K562 (cell line): ENCODE results near the gene GDF15. TPM values are rescaled to one million over a fixed set of nuclear protein-coding genes. Genes with fewer than 3 reads are reported as not detected.

ENCODE experiments used
- CBFB ChIP-seq: sonication (generic); formaldehyde crosslinking; IDR thresholded peaks from 2 replicates; pipeline ENCODE4 v1.4.0; 2020; ENCODE audit warnings: mild to moderate bottlenecking, missing genetic modification reagents
- CREM ChIP-seq: IDR thresholded peaks from 2 replicates; pipeline ENCODE4 v1.6.1; 2014; ENCODE audit warnings: antibody characterized with exemption, low read depth
- ELK1 ChIP-seq: sonication (generic); formaldehyde crosslinking; IDR thresholded peaks from 2 replicates; pipeline ENCODE4 v1.8.1; 2022; ENCODE audit warnings: missing genetic modification reagents
- FOXP1 ChIP-seq: sonication (generic); formaldehyde crosslinking; IDR thresholded peaks from 2 replicates; pipeline ENCODE4 v1.8.0; 2022; ENCODE audit warnings: mild to moderate bottlenecking, missing genetic modification reagents
- GATAD2B ChIP-seq: fragments of 450-650 bp; IDR thresholded peaks from 2 replicates; pipeline ENCODE4 v1.6.1; 2017; ENCODE audit warnings: mild to moderate bottlenecking, borderline replicate concordance
- HCFC1 ChIP-seq: IDR thresholded peaks from 2 replicates; pipeline ENCODE4 v1.6.1; 2012; ENCODE audit warnings: low read depth, low read length, improper control_type of control experiment
- MEIS2 ChIP-seq: fragments of 450-650 bp; IDR thresholded peaks from 2 replicates; pipeline ENCODE4 v1.6.1; 2014; ENCODE audit warnings: mild to moderate bottlenecking; ENCODE audit not compliant: partially characterized antibody
- PBX2 ChIP-seq, 2 experiments: IDR thresholded peaks in 1 of 2; conservative IDR thresholded peaks in 1 of 2; 2 replicates each; pipeline ENCODE4 v1.6.1; 2016; ENCODE audit warnings: low read depth in 2 of 2, mild to moderate bottlenecking in 1 of 2, missing compliant biosample characterization in 1 of 2, missing genetic modification characterization in 1 of 2, moderate library complexity in 1 of 2
- SMAD4 ChIP-seq: fragments of 250-450 bp; sonication (Bioruptor Pico); conservative IDR thresholded peaks from 2 replicates; pipeline ENCODE4 v1.8.0; 2021; ENCODE audit warnings: inconsistent platforms, mild to moderate bottlenecking, moderate library complexity
- SMARCA5 ChIP-seq: fragments of 450-650 bp; IDR thresholded peaks from 2 replicates; pipeline ENCODE4 v1.6.1; 2016
- STAT6 ChIP-seq: sonication (generic); formaldehyde crosslinking; IDR thresholded peaks from 2 replicates; pipeline ENCODE4 v1.8.1; 2023; ENCODE audit warnings: mild to moderate bottlenecking, missing genetic modification reagents
- UBTF ChIP-seq, 2 experiments: IDR thresholded peaks; 2 replicates each; pipeline ENCODE4 v1.6.1; 2012; ENCODE audit warnings: improper control_type of control experiment in 2 of 2, low read depth in 2 of 2, low read length in 2 of 2, borderline replicate concordance in 1 of 2
- ZC3H4 ChIP-seq: sonication (generic); formaldehyde crosslinking; IDR thresholded peaks from 2 replicates; pipeline ENCODE4 v1.9.0; 2021; ENCODE audit warnings: missing genetic modification reagents, borderline replicate concordance
- ZEB2 ChIP-seq: fragments of 450-650 bp; IDR thresholded peaks from 2 replicates; pipeline ENCODE4 v1.6.1; 2016
- ZNF3 ChIP-seq: fragments of 250-450 bp; sonication (Bioruptor Pico); IDR thresholded peaks from 2 replicates; pipeline ENCODE4 v1.5.0; 2021; ENCODE audit warnings: mild to moderate bottlenecking, moderate library complexity
- ZZZ3 ChIP-seq: fragments of 450-650 bp; IDR thresholded peaks from 2 replicates; pipeline ENCODE4 v1.6.1; 2016; ENCODE audit warnings: antibody characterized with exemption, mild to moderate bottlenecking, moderate library complexity
- polyA plus RNA-seq, 8 experiments: library from polyadenylated mRNA; depleted of rRNA in 4 of 8; stranded (reverse) in 5 of 8; unstranded in 3 of 8; fragments of >200 nt; fragmentation: Nextera tagmentation in 2 of 8; fragmentation: Illumina TruSeq in 1 of 8; extraction: Ambion mirVana in 2 of 8; extraction: Trizol in 1 of 8; gene quantifications; 2 replicates each; pipeline versions ENCODE4 v1.2.1 to v1.2.3, GENCODE V29; 2011 to 2014; ENCODE audit warnings: inconsistent platforms in 1 of 8, missing spikeins in 1 of 8
- total RNA-seq, 7 experiments: library from RNA; depleted of rRNA in 6 of 7; stranded (reverse); fragments of >200 nt in 6 of 7; fragmentation: Illumina TruSeq in 2 of 7; extraction: Trizol in 2 of 7; gene quantifications; 2 replicates each; pipeline versions ENCODE4 v1.2.1 to v1.2.3, GENCODE V29; 2011 to 2021; ENCODE audit warnings: low replicate concordance in 1 of 7

GDF15 gene
- total and polyA plus RNA-seq, 9 of the 15 experiments (the other 6 are each of a cell fraction or from before 2014, with no cell fraction given): 2.3 to 82.4 (median 12.5) TPM

- TF ChIP-seq PBX2 (CRISPR knock-in tag; IDR thresholded peaks at IDR 0.05; ENCODE audit: low read depth) (no peak), PBX2 (tag; conservative IDR thresholded peaks at IDR 0.05; ENCODE audit: low read depth) (0 out of 2 replicates have a peak, but pooled peaks have one; percentile 18), ZC3H4 (CRISPR knock-in tag) (peak; percentile 50; the same call in 1 of the 2 replicates), STAT6 (no peak), ZZZ3 (no peak), CREM (peak; percentile 63), SMAD4 (CRISPR knock-in tag) (peak; percentile 89), ZNF3 (no peak), GATAD2B (peak; percentile 93; the same call in 1 of the 2 replicates), CBFB (CRISPR knock-in tag) (no peak), FOXP1 (CRISPR knock-in tag) (no peak), UBTF (IDR thresholded peaks at IDR 0.05; ENCODE audit: borderline replicate concordance in 1 of 2, low read depth in 2 of 2, low read length in 2 of 2) (no peak), ZEB2 (no peak), SMARCA5 (peak; percentile 11; the same call in 1 of the 2 replicates), HCFC1 (no peak; the same call in 1 of the 2 replicates), MEIS2 (no peak), ELK1 (CRISPR knock-in tag) (no peak)
Observed at GRCh38 chr19:18415178-18415867, 29.4 kb downstream of the GDF15 start (continued).
